ENCODE data around the gene PTPN14.
A peak's percentile ranks its signal among the peaks of the same experiment; 100 is the strongest.
"Not testable (repeated sequence)": the region's sequence is repeated elsewhere in the genome, so short reads cannot be mapped to it uniquely, and the experiment has no call there.

Gene PTPN14
- long read RNA-seq, result 0 reads

DNA sequence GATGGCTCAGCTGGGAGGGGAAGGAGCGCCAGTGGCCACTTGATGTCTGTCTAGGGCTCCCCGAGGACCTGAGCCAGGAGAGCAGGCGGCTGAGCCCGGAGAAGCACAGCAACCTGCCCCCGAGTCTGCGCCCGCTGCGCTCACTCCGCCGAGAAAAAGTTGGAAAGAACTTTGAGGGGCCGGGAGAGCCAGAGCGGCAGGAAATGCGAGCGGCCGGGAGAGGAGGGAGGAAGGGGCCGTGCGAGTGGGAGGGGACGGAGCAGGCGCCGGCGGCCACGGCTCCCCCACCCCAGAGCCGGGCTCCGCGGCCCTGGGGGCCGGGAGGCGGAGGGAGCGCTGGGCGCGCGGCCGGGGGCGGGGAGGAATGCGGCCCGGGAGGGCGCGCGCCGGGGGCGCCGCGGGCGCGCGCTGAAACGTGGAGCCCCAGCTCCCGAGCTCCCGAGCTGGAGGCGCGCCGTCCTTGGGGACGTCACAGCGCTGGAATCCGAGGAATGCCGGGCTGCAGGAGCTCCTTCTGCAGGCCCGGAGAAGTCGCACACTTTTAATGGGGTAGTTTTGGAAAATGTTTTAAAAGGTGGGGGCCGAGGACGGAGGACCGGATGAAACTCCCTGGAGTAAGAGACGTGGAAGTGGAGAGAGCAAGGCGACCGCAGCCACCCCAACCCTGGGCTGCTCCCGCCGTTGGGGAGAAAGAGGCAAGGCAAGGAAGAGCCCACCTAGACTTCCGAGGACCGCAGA lies at the start of gene PTPN14:
TSS of gene PTPN14 (minus strand) at position 167 of the 738 bp plus-strand sequence. CDS start 86,799 bp downstream, outside the sequence.
- Histone ChIP-seq H3K27ac (replicated peaks) (no peak within 1 kb of the TSS), H3K4me3 (replicated peaks; ENCODE audit: insufficient read depth, low read length) (peak within 1 kb of the TSS; percentile 48), H3K27me3 (ENCODE audit: insufficient read depth, poor library complexity, severe bottlenecking) (peaks cover 39% of the 10 kb centered on the region)
- no peak for TF ChIP-seq CTCF (IDR thresholded peaks at IDR 0.05; ENCODE audit: insufficient read depth, low read length)
- TF ChIP-seq SPI1 (IDR thresholded peaks at IDR 0.05; ENCODE audit: borderline replicate concordance, low read depth), result no peak
- no peak for TF ChIP-seq REST (IDR thresholded peaks at IDR 0.05; ENCODE audit: insufficient replicate concordance, low read depth)
- no peak for TF ChIP-seq GABPA (IDR thresholded peaks at IDR 0.05; ENCODE audit: low read depth)
- no peak for TF ChIP-seq POLR2AphosphoS5 (IDR thresholded peaks at IDR 0.05; ENCODE audit: low read depth)
- peak in 1 of 2 experiments; percentile 9 for DNase-seq (ENCODE audit: low read depth in 1 of 2, low spot score in 1 of 2)

GRCh38 chr1:214593158-214593557 lies 41.8 kb upstream of the PTPN14 start:
- H3K27ac ChIP-seq (replicated peaks), result no peak overlapping the region
- TF ChIP-seq GABPA (IDR thresholded peaks at IDR 0.05; ENCODE audit: low read depth) (no peak), SPI1 (IDR thresholded peaks at IDR 0.05; ENCODE audit: borderline replicate concordance, low read depth) (no peak), POLR2AphosphoS5 (IDR thresholded peaks at IDR 0.05; ENCODE audit: low read depth) (no peak), CTCF (IDR thresholded peaks at IDR 0.05; ENCODE audit: insufficient read depth, low read length) (no peak), REST (IDR thresholded peaks at IDR 0.05; ENCODE audit: insufficient replicate concordance, low read depth) (no peak)

GRCh38 chr1:214591918-214592317 lies 40.5 kb upstream of the PTPN14 start:
- not testable (repeated sequence) for H3K27ac ChIP-seq (replicated peaks); H3K27me3 ChIP-seq (ENCODE audit: insufficient read depth, poor library complexity, severe bottlenecking); DNase-seq (ENCODE audit: low read depth in 1 of 2, low spot score in 1 of 2); H3K4me3 ChIP-seq (replicated peaks; ENCODE audit: insufficient read depth, low read length)

More at GRCh38 chr1:214593158-214593557, 41.8 kb upstream of the PTPN14 start:
- no peak for DNase-seq (ENCODE audit: low read depth in 1 of 2, low spot score in 1 of 2)
- Histone ChIP-seq H3K4me3 (replicated peaks; ENCODE audit: insufficient read depth, low read length) (no peak overlapping the region), H3K27me3 (ENCODE audit: insufficient read depth, poor library complexity, severe bottlenecking) (no peaks in the 10 kb centered on the region)

- TF ChIP-seq REST (IDR thresholded peaks at IDR 0.05; ENCODE audit: insufficient replicate concordance, low read depth), result no peak
- TF ChIP-seq SPI1 (IDR thresholded peaks at IDR 0.05; ENCODE audit: borderline replicate concordance, low read depth), result no peak
- no peak for TF ChIP-seq GABPA (IDR thresholded peaks at IDR 0.05; ENCODE audit: low read depth)
- no peak for TF ChIP-seq POLR2AphosphoS5 (IDR thresholded peaks at IDR 0.05; ENCODE audit: low read depth)
- no peak for TF ChIP-seq CTCF (IDR thresholded peaks at IDR 0.05; ENCODE audit: insufficient read depth, low read length)
- no peak overlapping the region for H3K27ac ChIP-seq (replicated peaks)
- H3K27me3 ChIP-seq (ENCODE audit: insufficient read depth, poor library complexity, severe bottlenecking), result no peaks in the 10 kb centered on the region
- no peak overlapping the region for H3K4me3 ChIP-seq (replicated peaks; ENCODE audit: insufficient read depth, low read length)
- DNase-seq (ENCODE audit: low read depth in 1 of 2, low spot score in 1 of 2), result no peak
These were observed 39.3 kb upstream of the PTPN14 start for GRCh38 chr1:214590696-214591095.
